GM10847 (cell line): ENCODE data around the gene TIAM1.

ENCODE experiments used
- POLR2A ChIP-seq: IDR thresholded peaks from 2 replicates; pipeline ENCODE4 v1.6.1; 2011; ENCODE audit not compliant: insufficient read length; ENCODE audit errors: extremely low read depth

The TIAM1 gene

GRCh38 chr21:31364253-31364945 lies 20.3 kb upstream of the TIAM1 start:
- TF ChIP-seq POLR2A, result no peak

DNA sequence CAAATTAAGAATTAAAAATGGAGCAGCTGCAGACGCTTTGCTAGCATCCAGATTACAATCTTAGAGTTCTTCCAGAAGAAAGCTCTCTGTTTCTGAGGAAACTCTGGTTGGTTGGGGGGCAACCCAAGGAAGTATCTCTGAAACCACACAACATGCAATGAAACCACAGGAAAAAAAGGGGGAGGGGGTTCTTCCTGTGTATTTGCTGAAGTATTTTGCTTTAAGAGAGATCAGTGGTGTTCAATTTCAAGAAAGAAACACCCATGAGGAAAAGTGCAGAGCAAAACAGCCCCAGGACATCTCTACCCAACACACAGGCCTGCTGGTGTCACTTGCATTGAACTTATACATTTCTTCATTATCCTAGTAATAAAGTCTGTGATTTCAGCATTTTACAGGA lies 19.7 kb upstream of the TIAM1 start:
- TF ChIP-seq POLR2A, result no peak

DNA sequence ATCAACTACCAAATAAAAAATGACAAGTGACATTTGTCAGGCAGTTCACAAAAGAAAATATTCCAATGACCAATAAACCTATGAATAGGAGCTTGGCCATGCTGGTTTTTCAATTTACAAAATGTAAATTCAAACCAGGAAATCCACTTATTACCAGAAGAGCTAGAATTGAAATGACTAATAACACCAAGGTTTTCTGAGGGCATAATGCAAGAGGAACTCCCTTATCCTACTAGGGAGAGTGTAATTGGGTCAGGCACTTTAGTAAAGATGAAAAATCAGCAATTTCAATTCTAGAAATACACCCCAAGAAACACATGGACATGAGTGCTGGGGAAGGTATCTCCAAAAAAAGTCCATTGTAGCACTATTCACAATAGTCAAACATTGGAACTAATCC lies 16.7 kb upstream of the TIAM1 start:
- no peak for TF ChIP-seq POLR2A

DNA sequence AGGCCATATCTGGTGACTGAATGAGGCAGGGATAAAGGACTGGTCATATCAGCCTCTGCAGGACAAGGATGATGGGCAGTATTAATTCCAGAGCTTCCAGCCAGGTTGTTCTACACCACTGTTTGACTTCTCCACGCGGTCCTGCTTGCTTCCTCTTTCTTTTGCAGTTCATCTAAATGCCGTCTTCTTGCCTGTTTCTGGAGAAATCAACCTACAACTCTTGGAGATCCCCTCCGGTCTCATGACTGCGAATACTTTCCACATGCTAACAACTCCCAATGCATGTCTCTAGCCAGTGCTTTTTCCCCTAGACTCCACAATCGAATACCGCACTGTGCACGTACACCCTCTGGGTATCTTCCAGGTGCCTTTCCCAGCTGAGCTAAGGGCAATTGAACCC lies 14.1 kb upstream of the TIAM1 start:
- TF ChIP-seq POLR2A, result no peak

GRCh38 chr21:31356440-31356839 lies 12.4 kb upstream of the TIAM1 start:
- TF ChIP-seq POLR2A, result no peak

DNA sequence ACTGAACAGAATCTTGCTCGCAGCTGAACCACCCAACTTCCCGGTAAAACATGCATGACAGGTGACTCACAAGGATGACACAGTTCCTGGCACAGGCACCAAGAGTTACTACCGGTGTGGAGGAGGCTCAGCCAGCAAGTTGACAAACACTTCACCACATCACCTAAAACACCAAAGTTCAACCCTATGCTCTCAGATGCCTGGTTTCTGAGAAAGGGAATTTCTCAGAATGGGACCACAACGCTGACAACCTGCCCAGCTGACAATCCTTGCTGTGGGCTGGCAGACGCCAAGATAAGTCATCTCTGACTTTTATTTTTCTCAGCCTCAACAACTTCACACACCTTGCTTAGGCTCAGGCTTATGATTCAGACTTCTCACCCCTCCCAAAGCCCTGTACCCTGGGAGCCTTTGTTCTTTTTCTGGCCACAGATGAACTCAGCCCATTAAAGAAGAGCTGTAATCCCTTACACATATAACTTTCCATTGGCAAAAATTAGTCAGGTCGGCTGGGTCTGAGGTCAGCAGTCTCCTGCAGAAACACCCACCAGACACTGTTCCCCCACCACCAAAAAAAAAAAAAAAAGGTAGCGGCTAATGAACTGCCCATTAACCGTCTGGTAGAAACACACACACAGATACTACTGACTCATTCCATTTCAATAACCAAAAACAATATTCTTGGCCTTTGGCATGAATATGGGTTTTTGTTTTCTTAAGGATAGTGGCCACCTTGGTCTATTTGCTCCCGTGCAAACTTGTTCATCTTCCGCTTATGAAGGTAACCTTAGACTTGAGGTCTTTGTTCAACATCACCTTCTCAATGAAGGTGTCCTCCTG lies 10.8 kb upstream of the TIAM1 start:
- TF ChIP-seq POLR2A, result no peak

GRCh38 chr21:31354122-31354521 lies 10.1 kb upstream of the TIAM1 start:
- no peak for TF ChIP-seq POLR2A

- TF ChIP-seq POLR2A, result no peak
Measured at GRCh38 chr21:31352836-31353235, 8.8 kb upstream of the TIAM1 start.

DNA sequence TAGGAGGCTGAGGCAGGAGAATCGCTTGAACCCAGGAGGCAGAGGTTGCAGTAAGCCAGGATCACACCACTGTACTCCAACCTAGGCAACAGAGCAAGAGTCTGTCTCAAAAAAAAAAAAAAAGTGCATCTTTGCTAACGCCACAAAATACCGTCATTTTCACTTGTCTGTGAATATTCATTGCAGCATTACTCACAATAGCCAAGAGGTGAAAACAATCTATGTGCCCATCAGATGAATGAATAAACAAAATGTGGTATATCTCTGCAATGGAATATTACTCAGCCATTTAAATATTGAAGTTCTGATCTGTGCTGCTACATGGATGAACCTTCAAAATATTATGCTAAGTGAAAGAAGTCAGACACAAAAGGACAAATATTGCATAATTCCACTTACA lies 7.9 kb upstream of the TIAM1 start:
- TF ChIP-seq POLR2A, result no peak

DNA sequence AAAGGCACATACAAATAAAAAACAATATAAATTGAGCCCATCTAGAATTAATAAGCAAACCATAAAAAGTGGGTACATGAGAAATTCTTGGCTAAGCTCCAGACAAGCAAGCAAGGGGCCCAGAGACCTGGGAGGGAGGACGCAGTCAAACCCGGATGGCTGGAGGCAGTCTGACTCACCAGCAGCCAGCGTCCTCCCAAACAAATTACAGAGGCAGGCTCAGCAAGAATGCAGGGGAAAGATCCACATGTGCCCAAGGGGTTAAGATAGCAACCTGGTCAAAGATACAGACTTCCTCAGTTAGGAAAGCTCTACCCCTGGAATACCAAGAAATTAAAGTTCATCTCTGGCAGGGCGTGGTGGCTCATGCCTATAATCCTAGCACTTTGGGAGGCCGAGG lies 7.4 kb upstream of the TIAM1 start:
- TF ChIP-seq POLR2A, result no peak

DNA sequence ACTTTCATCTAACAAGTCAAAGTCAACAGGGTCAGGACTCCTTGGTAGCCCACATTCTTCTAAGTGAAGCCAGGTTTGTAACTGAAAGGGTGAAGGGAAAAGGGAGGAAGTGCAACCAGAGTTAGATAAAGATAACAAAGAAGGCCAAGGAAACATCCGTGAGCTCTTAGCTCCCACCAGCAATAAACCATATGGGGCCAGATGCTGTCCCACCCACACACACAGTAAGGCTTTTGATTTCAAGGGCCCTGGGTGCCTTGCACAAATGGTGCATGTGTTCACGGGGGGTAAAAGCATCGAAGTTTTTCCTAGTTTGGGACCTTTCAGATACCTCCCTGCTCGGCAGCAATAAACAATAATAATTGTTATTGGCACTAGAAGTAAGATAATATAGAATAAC lies 5.1 kb upstream of the TIAM1 start:
- TF ChIP-seq POLR2A, result no peak

DNA sequence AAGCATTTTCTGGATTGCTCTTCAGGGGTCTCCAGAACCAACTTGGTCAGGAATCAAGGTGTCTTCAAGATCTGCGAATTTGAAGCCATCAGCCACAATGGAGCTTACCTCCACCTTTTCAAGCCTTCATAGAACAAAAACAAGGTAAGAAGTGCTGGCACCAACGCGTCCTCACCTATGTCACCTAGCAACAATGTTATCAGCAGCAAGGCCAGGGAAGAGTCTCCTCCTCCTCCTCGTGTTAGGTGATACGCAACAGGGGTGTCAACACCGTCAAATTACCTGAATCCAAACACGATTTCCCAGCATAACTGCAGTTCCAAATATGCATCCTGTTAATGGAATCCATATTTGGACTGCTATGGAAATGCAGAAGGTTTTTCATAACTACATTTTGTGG lies 4.1 kb upstream of the TIAM1 start:
- TF ChIP-seq POLR2A, result no peak

- no peak for TF ChIP-seq POLR2A
Measured at GRCh38 chr21:31347435-31348032, 3.5 kb upstream of the TIAM1 start.

- no peak for TF ChIP-seq POLR2A
Measured at GRCh38 chr21:31346256-31346821, 2.3 kb upstream of the TIAM1 start.

- TF ChIP-seq POLR2A, result no peak
Measured at GRCh38 chr21:31345136-31345535, 1.1 kb upstream of the TIAM1 start.

- TF ChIP-seq POLR2A, result no peak
Measured at GRCh38 chr21:31343030-31343510, 991 bp downstream of the TIAM1 start.

DNA sequence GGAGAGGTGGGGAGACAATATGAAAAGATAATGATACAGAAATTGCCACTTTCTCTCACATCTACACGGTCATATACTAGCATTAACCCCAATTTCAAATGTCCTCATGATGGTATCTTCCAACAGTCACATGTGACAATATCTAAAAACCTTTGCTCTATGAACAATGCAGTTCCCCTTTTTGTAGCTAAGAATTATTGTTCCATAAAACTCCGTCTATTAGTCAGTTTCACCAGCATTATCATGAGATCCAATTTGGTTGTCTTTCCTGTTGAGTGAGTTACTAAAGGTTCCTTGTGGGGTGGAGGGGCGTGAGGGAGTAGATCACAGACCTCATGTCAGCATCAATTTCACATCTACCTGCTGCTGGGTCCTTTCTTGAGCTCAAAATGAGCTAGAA lies 1.7 kb downstream of the TIAM1 start:
- TF ChIP-seq POLR2A, result no peak
